Fibroblast of skin of back (primary cell): ENCODE results near the gene AQP10.
A peak's percentile ranks its signal among the peaks of the same experiment; 100 is the strongest.
"Not testable (repeated sequence)": the region's sequence is repeated elsewhere in the genome, so short reads cannot be mapped to it uniquely, and the experiment has no call there.

Source experiments
- DNase-seq: peaks from one replicate; pipeline ENCODE4 v3.0.0-alpha.2; 2013

AQP10 gene

GRCh38 chr1:154346276-154346917 is 25.5 kb downstream of the AQP10 start:
- no peak for DNase-seq

- no peak for DNase-seq
Measured at GRCh38 chr1:154347961-154348360, 27.1 kb downstream of the AQP10 start.

- no peak for DNase-seq
Measured at GRCh38 chr1:154348429-154349076, 27.7 kb downstream of the AQP10 start.

GRCh38 chr1:154349121-154349520 is 28.2 kb downstream of the AQP10 start:
- DNase-seq, result no peak

- no peak for DNase-seq
Measured at GRCh38 chr1:154350383-154350782, 29.5 kb downstream of the AQP10 start.

GRCh38 chr1:154351363-154352068 is 30.6 kb downstream of the AQP10 start:
- no peak for DNase-seq

- DNase-seq, result no peak
Measured at GRCh38 chr1:154352245-154352580, 31.3 kb downstream of the AQP10 start.

- peak; percentile 55 for DNase-seq
Measured at GRCh38 chr1:154352581-154353459, 31.9 kb downstream of the AQP10 start.

- DNase-seq, result peak; percentile 48
Measured at GRCh38 chr1:154353460-154353904, 32.6 kb downstream of the AQP10 start.

- DNase-seq, result no peak
Measured at GRCh38 chr1:154353966-154354365, 33.1 kb downstream of the AQP10 start.

GRCh38 chr1:154358519-154358918 is 37.6 kb downstream of the AQP10 start:
- no peak for DNase-seq

GRCh38 chr1:154360288-154360687 is 39.4 kb downstream of the AQP10 start:
- no peak for DNase-seq

- DNase-seq, result not testable (repeated sequence)
Measured at GRCh38 chr1:154360881-154361280, 40.0 kb downstream of the AQP10 start.

GRCh38 chr1:154361357-154361756 is 40.5 kb downstream of the AQP10 start:
- DNase-seq, result no peak

GRCh38 chr1:154371436-154371835 is 50.5 kb downstream of the AQP10 start:
- no peak for DNase-seq

GRCh38 chr1:154373777-154374357 is 53.0 kb downstream of the AQP10 start:
- not testable (repeated sequence) for DNase-seq
